Esophagus squamous epithelium (tissue), 4 donors: ENCODE measurements around the gene OR10A6.
A peak's percentile ranks its signal among the peaks of the same experiment; 100 is the strongest.

Experiments used
- CTCF ChIP-seq, 6 experiments: fragments of 450-650 bp in 4 of 6; fragments of 200-600 bp in 2 of 6; sonication (generic) in 2 of 6; IDR thresholded peaks; one replicate each; pipeline ENCODE4 v1.5.1; 2016 to 2019; ENCODE audit warnings: antibody characterized with exemption in 6 of 6, mild to moderate bottlenecking in 4 of 6, moderate library complexity in 4 of 6
- POLR2A ChIP-seq, 4 donors: fragments of 450-650 bp; IDR thresholded peaks; one replicate each; pipeline ENCODE4 v1.6.1; 2017; ENCODE audit warnings: antibody characterized with exemption in 4 of 4, mild to moderate bottlenecking in 4 of 4, moderate library complexity in 3 of 4

- TF ChIP-seq CTCF (IDR thresholded peaks at IDR 0.05) (peak in 5 of 6 experiments; percentile 53 to 79 (median 64)), POLR2A (IDR thresholded peaks at IDR 0.05) (no peak)
These were observed 38.2 kb downstream of the OR10A6 start for GRCh38 chr11:7892840-7893254.
